T-cell (primary cell): ENCODE results near the gene RERG. TPM values are rescaled to one million over a fixed set of nuclear protein-coding genes. Genes with fewer than 3 reads are reported as not detected.

Source experiments
- ATAC-seq, 4 experiments: fragments of 200-7000 bp in 3 of 4; fragments of 150-1000 bp in 1 of 4; cut with Tn5 transposase; replicated peaks in 1 of 4; 1 replicate in 3 of 4; 2 replicates in 1 of 4; pipeline ENCODE4 v1.10.0; 2021; ENCODE audit warnings: moderate library complexity in 3 of 4, mild to moderate bottlenecking in 2 of 4, moderate number of reproducible peaks in 1 of 4
- CTCF ChIA-PET, 2 donors: fragments of 300-600 bp; sonication (Branson Sonifier 250); formaldehyde crosslinking; loops; one replicate each; lab custom pipeline; 2022; ENCODE audit warnings: antibody characterized with exemption in 2 of 2; lab: Charles Lee
- POLR2A ChIA-PET, 2 donors: fragments of 300-600 bp; sonication (Branson Sonifier 250); formaldehyde crosslinking; loops; one replicate each; lab custom pipeline; 2022; ENCODE audit warnings: antibody characterized with exemption in 2 of 2; lab: Charles Lee
- DNase-seq, 35 experiments: peaks; one replicate each; pipeline versions ENCODE4 v3.0.0 to v3.0.0-alpha.2; 2013 to 2023
- H3K27ac ChIP-seq: one replicate; pipeline ENCODE4 v1.5.1; 2013; ENCODE audit warnings: low read length
- H3K27me3 ChIP-seq, 2 experiments: replicated peaks in 1 of 2; 1 replicate in 1 of 2; 2 replicates in 1 of 2; pipeline versions ENCODE4 v1.6.1 to v1.7.0; 2013; ENCODE audit warnings: low read length in 1 of 2, mixed read lengths in 1 of 2; ENCODE audit not compliant: control insufficient read depth in 2 of 2, insufficient read depth in 2 of 2; ENCODE audit errors: extremely low read depth in 1 of 2
- H3K36me3 ChIP-seq, 2 donors: 1 replicate in 1 of 2; 2 replicates in 1 of 2; pipeline versions ENCODE4 v1.6.1 to v1.7.0; 2013; ENCODE audit warnings: low read length in 1 of 2; ENCODE audit not compliant: control insufficient read depth in 2 of 2, insufficient read depth in 1 of 2; ENCODE audit errors: extremely low read depth in 1 of 2
- H3K4me1 ChIP-seq, 2 experiments: 1 replicate in 1 of 2; 2 replicates in 1 of 2; pipeline versions ENCODE4 v1.6.1 to v1.7.0; 2013; ENCODE audit warnings: low read length in 2 of 2, mixed read lengths in 1 of 2; ENCODE audit not compliant: insufficient read depth in 2 of 2, control insufficient read depth in 1 of 2; ENCODE audit errors: extremely low read depth in 1 of 2
- H3K4me3 ChIP-seq, 2 donors: 1 replicate in 1 of 2; 2 replicates in 1 of 2; pipeline versions ENCODE4 v1.5.1 to v1.7.0; 2013; ENCODE audit warnings: mild to moderate bottlenecking in 2 of 2, low read length in 1 of 2, moderate library complexity in 1 of 2; ENCODE audit not compliant: control insufficient read depth in 1 of 2; ENCODE audit errors: extremely low read depth in 1 of 2
- H3K9me3 ChIP-seq: 2 replicates; pipeline ENCODE4 v1.7.0; 2013
- H3K27ac Mint-ChIP-seq, 2 donors: one replicate each; pipeline ENCODE4 v1.8.0; 2020 to 2021; ENCODE audit warnings: mild to moderate bottlenecking in 2 of 2, mixed read lengths in 2 of 2
- H3K27me3 Mint-ChIP-seq, 2 donors: one replicate each; pipeline ENCODE4 v1.8.0; 2021 to 2022; ENCODE audit warnings: mixed read lengths in 2 of 2
- H3K36me3 Mint-ChIP-seq: one replicate; pipeline ENCODE4 v1.8.0; 2021; ENCODE audit warnings: mixed read lengths
- H3K4me1 Mint-ChIP-seq, 3 donors: one replicate each; pipeline ENCODE4 v1.8.0; 2020 to 2022; ENCODE audit warnings: mixed read lengths in 3 of 3, mild to moderate bottlenecking in 1 of 3
- H3K4me3 Mint-ChIP-seq, 3 donors: one replicate each; pipeline ENCODE4 v1.8.0; 2020 to 2022; ENCODE audit warnings: mild to moderate bottlenecking in 3 of 3, mixed read lengths in 3 of 3, moderate library complexity in 3 of 3
- H3K9me3 Mint-ChIP-seq, 3 donors: one replicate each; pipeline ENCODE4 v1.8.0; 2020 to 2022; ENCODE audit warnings: mixed read lengths in 3 of 3
- WGBS: methylation state at CpG from one replicate; pipeline ENCODE4 v1.1.5; 2013; ENCODE audit warnings: missing lambda C conversion rate; ENCODE audit not compliant: insufficient coverage; 5-methylcytosine and 5-hydroxymethylcytosine counted together
- total RNA-seq, 35 experiments: library from RNA in 6 of 35; stranded (reverse) in 6 of 35; fragments of 120-200 nt in 1 of 35; gene quantifications; one replicate each; pipeline versions ENCODE4 v1.2.1 to v1.2.4 and lab custom pipeline; 2013 to 2026

RERG gene
- total RNA-seq, 5 donors from 2014 or later (not counting 1 experiment from before 2014, with no cell fraction given), result 0.20 to 0.60 TPM; not detected in 3

GRCh38 chr12:15225136-15225862 is 4.1 kb upstream of the RERG start:
- H3K27me3 ChIP-seq, result peaks cover 0 to 11% of the 10 kb centered on the region in 2 experiments
- H3K4me1 Mint-ChIP-seq, result peaks cover 10 to 15% (median 14%) of the 10 kb centered on the region in 3 donors
- H3K9me3 Mint-ChIP-seq, result no peaks in the 10 kb centered on the region
- peaks cover 3 to 10% of the 10 kb centered on the region in 2 experiments for H3K4me1 ChIP-seq
- H3K9me3 ChIP-seq, result no peaks in the 10 kb centered on the region
- ChIA-PET CTCF (interaction anchor here in 1 of 2 donors (0.6 kb wide), 1 partner anchor 10 kb away, joined by 3 read pairs; no protein-coding TSS in a partner anchor), POLR2A (no interaction called here)
- DNase-seq (no peak), ATAC-seq (no peak)
- H3K27ac Mint-ChIP-seq, result no peak overlapping the region
- H3K4me3 Mint-ChIP-seq, result no peak overlapping the region
- H3K27ac ChIP-seq, result no peak overlapping the region
- WGBS, result no CpG with 5 or more reads among the region's 2 CpGs
- no peaks in the 10 kb centered on the region for H3K36me3 Mint-ChIP-seq
- no peak overlapping the region for H3K4me3 ChIP-seq
- H3K36me3 ChIP-seq, result no peaks in the 10 kb centered on the region
- H3K27me3 Mint-ChIP-seq, result peaks cover 32 to 53% of the 10 kb centered on the region in 2 donors

- no peaks in the 10 kb centered on the region for H3K9me3 Mint-ChIP-seq
- H3K4me3 ChIP-seq, result no peak overlapping the region
- H3K4me3 Mint-ChIP-seq, result peak overlapping the region in 1 of 3 donors; percentile 16
- peaks cover 27 to 42% of the 10 kb centered on the region in 2 donors for H3K27me3 Mint-ChIP-seq
- CTCF ChIA-PET, result interaction anchor here (0.6 to 1.9 kb wide), 4 partner anchors 9 to 450 kb away, joined by 3 to 7 read pairs (median 4); no protein-coding TSS in a partner anchor
- peaks cover 10 to 15% (median 14%) of the 10 kb centered on the region in 3 donors for H3K4me1 Mint-ChIP-seq
- no peaks in the 10 kb centered on the region for H3K36me3 Mint-ChIP-seq
- H3K36me3 ChIP-seq, result no peaks in the 10 kb centered on the region
- H3K9me3 ChIP-seq, result no peaks in the 10 kb centered on the region
- POLR2A ChIA-PET, result no interaction called here
- WGBS, result 60% methylated on average over 3 of the region's 3 CpGs
- no peak overlapping the region for H3K27ac Mint-ChIP-seq
- DNase-seq (no peak), ATAC-seq (no peak)
- H3K27me3 ChIP-seq, result peaks cover 4 to 11% of the 10 kb centered on the region in 2 experiments
- no peak overlapping the region for H3K27ac ChIP-seq
- peaks cover 3 to 10% of the 10 kb centered on the region in 2 experiments for H3K4me1 ChIP-seq
These were observed 1.0 kb upstream of the RERG start for GRCh38 chr12:15222219-15222618.

- Histone ChIP-seq H3K36me3 (no peaks in the 10 kb centered on the region), H3K4me3 (no peak overlapping the region), H3K27me3 (peaks cover 4 to 8% of the 10 kb centered on the region in 2 experiments), H3K4me1 (peaks cover 3 to 10% of the 10 kb centered on the region in 2 experiments), H3K27ac (no peak overlapping the region), H3K9me3 (no peaks in the 10 kb centered on the region)
- DNase-seq (no peak), ATAC-seq (no peak)
- Mint-ChIP-seq H3K27me3 (peaks cover 23 to 36% of the 10 kb centered on the region in 2 donors), H3K36me3 (no peaks in the 10 kb centered on the region), H3K4me1 (peaks cover 10 to 15% (median 14%) of the 10 kb centered on the region in 3 donors), H3K4me3 (peak overlapping the region; percentile 62 to 69 (median 68)), H3K9me3 (no peaks in the 10 kb centered on the region), H3K27ac (no peak overlapping the region)
- ChIA-PET POLR2A (interaction anchor here in 1 of 2 donors (1.0 kb wide), 1 partner anchor 225 kb away, joined by 3 read pairs; no protein-coding TSS in a partner anchor), CTCF (interaction anchor here (0.9 to 3.3 kb wide), 6 partner anchors 11 to 364 kb away, joined by 3 to 16 read pairs (median 3); no protein-coding TSS in a partner anchor)
- WGBS, result 83% methylated on average over 1 of the region's 4 CpGs
These were observed 766 bp downstream of the RERG start for GRCh38 chr12:15220451-15220850.

DNA sequence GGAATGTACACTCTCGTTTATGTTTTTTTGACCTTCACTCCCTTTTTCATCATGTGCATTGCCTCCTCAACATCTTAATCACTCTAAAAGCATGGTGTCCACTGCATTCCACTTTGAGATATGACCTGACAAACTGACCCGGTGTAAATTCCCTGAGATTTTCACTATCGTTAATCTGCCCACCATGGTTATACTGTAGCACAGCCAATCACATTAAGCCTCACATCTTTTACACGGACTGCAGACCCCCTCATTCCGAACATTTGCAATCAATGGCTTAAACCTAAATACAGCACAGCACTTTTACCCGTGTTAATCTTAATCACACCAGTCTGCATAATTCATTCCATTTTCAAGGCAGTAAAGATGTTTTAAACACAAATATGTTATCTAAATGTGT is 2.4 kb downstream of the RERG start:
- Histone ChIP-seq H3K9me3 (no peaks in the 10 kb centered on the region), H3K4me1 (peaks cover 3 to 10% of the 10 kb centered on the region in 2 experiments), H3K4me3 (no peak overlapping the region), H3K36me3 (no peaks in the 10 kb centered on the region), H3K27ac (no peak overlapping the region), H3K27me3 (peaks cover 5 to 7% of the 10 kb centered on the region in 2 experiments)
- CTCF ChIA-PET, result interaction anchor here (0.6 to 3.3 kb wide), 5 partner anchors 9 to 1069 kb away, joined by 3 to 16 read pairs (median 5); no protein-coding TSS in a partner anchor
- 81% methylated on average over 3 of the region's 6 CpGs for WGBS
- H3K4me1 Mint-ChIP-seq, result peaks cover 10 to 15% (median 14%) of the 10 kb centered on the region in 3 donors
- H3K27me3 Mint-ChIP-seq, result peaks cover 22 to 23% of the 10 kb centered on the region in 2 donors
- no peak overlapping the region for H3K4me3 Mint-ChIP-seq
- no peaks in the 10 kb centered on the region for H3K9me3 Mint-ChIP-seq
- no peak for ATAC-seq
- H3K36me3 Mint-ChIP-seq, result no peaks in the 10 kb centered on the region
- no peak overlapping the region for H3K27ac Mint-ChIP-seq
- POLR2A ChIA-PET, result no interaction called here
- DNase-seq, result no peak

GRCh38 chr12:15216036-15216889 is 5.0 kb downstream of the RERG start:
- peaks cover 5% of the 10 kb centered on the region in 2 experiments for H3K27me3 ChIP-seq
- Mint-ChIP-seq H3K4me3 (no peak overlapping the region), H3K36me3 (no peaks in the 10 kb centered on the region), H3K27ac (no peak overlapping the region), H3K9me3 (no peaks in the 10 kb centered on the region), H3K27me3 (peaks cover 12 to 21% of the 10 kb centered on the region in 2 donors), H3K4me1 (peaks cover 6 to 8% (median 6%) of the 10 kb centered on the region in 3 donors)
- H3K4me1 ChIP-seq, result peaks cover 0 to 5% of the 10 kb centered on the region in 2 experiments
- H3K36me3 ChIP-seq, result no peaks in the 10 kb centered on the region
- ATAC-seq, result no peak
- 33% methylated on average over 1 of the region's 5 CpGs for WGBS
- CTCF ChIA-PET, result interaction anchor here in 1 of 2 donors (0.6 kb wide), 1 partner anchor 620 kb away, joined by 4 read pairs; no protein-coding TSS in a partner anchor
- POLR2A ChIA-PET, result interaction anchor here in 1 of 2 donors (0.6 kb wide), 1 partner anchor 1067 kb away, joined by 3 read pairs; no protein-coding TSS in a partner anchor
- no peak for DNase-seq
- H3K4me3 ChIP-seq, result no peak overlapping the region
- H3K27ac ChIP-seq, result no peak overlapping the region
- no peaks in the 10 kb centered on the region for H3K9me3 ChIP-seq
